GM12878 (cell line): ENCODE results near the gene ZNF641. TPM values are rescaled to one million over a fixed set of nuclear protein-coding genes. Genes with fewer than 3 reads are reported as not detected.

Experiments
- ATAC-seq: fragments of 200-7000 bp; cut with Tn5 transposase; 3 replicates; pipeline ENCODE4 v1.9.1; 2020; ENCODE audit warnings: mild to moderate bottlenecking, moderate library complexity
- BruUV-seq: library from RNA; stranded (reverse); fragments of 400-500 nt; replicated peaks from 2 replicates; lab custom pipeline; 2021; lab: Mats Ljungman, UMichigan
- CTCF ChIA-PET: fragments of 300-600 bp; sonication (Branson Sonifier 250); formaldehyde crosslinking; extraction: SDS; loops from one replicate; lab custom pipeline; 2021; ENCODE audit warnings: inconsistent platforms; lab: Yijun Ruan, JAX
- POLR2A ChIA-PET: fragments of 350-600 bp; formaldehyde crosslinking; extraction: SDS; loops from one replicate; lab custom pipeline; 2021; ENCODE audit warnings: inconsistent platforms; lab: Charles Lee
- RAD21 ChIA-PET: fragments of 300-600 bp; sonication (Branson Sonifier 250); formaldehyde crosslinking; loops from one replicate; lab custom pipeline; 2023; ENCODE audit warnings: antibody characterized with exemption; ENCODE audit not compliant: unreplicated experiment; lab: Charles Lee
- SMC1A ChIA-PET: fragments of 300-600 bp; sonication (Branson Sonifier 250); formaldehyde crosslinking; loops from one replicate; lab custom pipeline; 2023; ENCODE audit not compliant: unreplicated experiment, uncharacterized antibody; lab: Charles Lee
- DNase-seq: peaks from one replicate; pipeline ENCODE4 v3.0.0-alpha.2; 2011; ENCODE audit warnings: low read depth, low spot score
- FAIRE-seq: peaks from 3 replicates; lab custom pipeline; 2011; peaks lifted over from hg19 to GRCh38; lab: Jason Lieb, UNC
- H2AFZ ChIP-seq: 2 replicates; pipeline ENCODE4 v1.6.0; 2011; ENCODE audit warnings: low read depth, low read length, control low read depth; ENCODE audit not compliant: control insufficient read depth
- H3K27ac ChIP-seq: 2 replicates; pipeline ENCODE4 v1.5.1; 2011; ENCODE audit warnings: control low read depth; ENCODE audit not compliant: control insufficient read depth, insufficient read depth
- H3K27me3 ChIP-seq, 2 experiments: replicated peaks in 1 of 2; 2 replicates each; pipeline versions ENCODE4 v1.6.0 to v1.6.1; 2011; ENCODE audit warnings: low read length in 1 of 2; ENCODE audit not compliant: control insufficient read depth in 2 of 2, insufficient read depth in 2 of 2
- H3K36me3 ChIP-seq, 2 experiments: 2 replicates each; pipeline ENCODE4 v1.5.1; 2011; ENCODE audit warnings: low read length in 1 of 2; ENCODE audit not compliant: control insufficient read depth in 2 of 2, insufficient read depth in 2 of 2
- H3K4me1 ChIP-seq: 2 replicates; pipeline ENCODE4 v1.6.1; 2011; ENCODE audit warnings: mild to moderate bottlenecking, low read length, moderate library complexity, mixed read lengths; ENCODE audit not compliant: control insufficient read depth, insufficient read depth
- H3K4me2 ChIP-seq: 2 replicates; pipeline ENCODE4 v1.6.0; 2011; ENCODE audit warnings: control low read depth; ENCODE audit not compliant: control insufficient read depth, insufficient read depth
- H3K4me3 ChIP-seq: fragments of 200-600 bp; sonication (generic); 2 replicates; pipeline ENCODE4 v1.5.1; 2016
- H3K79me2 ChIP-seq: 2 replicates; pipeline ENCODE4 v1.6.0; 2011; ENCODE audit warnings: low read length; ENCODE audit not compliant: control insufficient read depth, insufficient read depth
- H3K9ac ChIP-seq: 2 replicates; pipeline ENCODE4 v1.8.0; 2011; ENCODE audit warnings: low read length, control low read depth, mixed read lengths; ENCODE audit not compliant: control insufficient read depth, insufficient read depth
- H3K9me3 ChIP-seq: replicated peaks from 3 replicates; pipeline ENCODE4 v1.5.1; 2011; ENCODE audit warnings: mild to moderate bottlenecking, low read length; ENCODE audit not compliant: control insufficient read depth, insufficient read depth
- H4K20me1 ChIP-seq: 2 replicates; pipeline ENCODE4 v1.6.0; 2011; ENCODE audit not compliant: control insufficient read depth, insufficient read depth
- CEBPZ ChIP-seq: fragments of 150-350 bp; IDR thresholded peaks from 2 replicates; pipeline ENCODE4 v1.6.1; 2016; ENCODE audit warnings: low read depth, low read length
- MTA2 ChIP-seq: fragments of 450-650 bp; IDR thresholded peaks from 2 replicates; pipeline ENCODE4 v1.6.1; 2016; ENCODE audit warnings: low read depth, mild to moderate bottlenecking, moderate library complexity
- MYC ChIP-seq: IDR thresholded peaks from 2 replicates; pipeline ENCODE4 v1.6.1; 2011; ENCODE audit warnings: mild to moderate bottlenecking, low read length, moderate library complexity, inconsistent platforms; ENCODE audit not compliant: insufficient read depth, insufficient replicate concordance, insufficient read length, severe bottlenecking
- STAT3 ChIP-seq: IDR thresholded peaks from 2 replicates; pipeline ENCODE4 v1.6.1; 2011; ENCODE audit warnings: low read depth, low read length, improper control_type of control experiment
- WGBS: methylation state at CpG from one replicate; pipeline ENCODE4 v1.1.6; 2016; ENCODE audit warnings: low lambda C conversion rate; ENCODE audit not compliant: insufficient replicate concordance, insufficient coverage; ENCODE audit errors: missing lambda C conversion rate; 5-methylcytosine and 5-hydroxymethylcytosine counted together
- in situ Hi-C: fragments of 300-500 bp; cut with MboI; formaldehyde crosslinking; loops from 9 replicates; pipeline ENCODE4 v1.14.3; 2018; ENCODE audit warnings: mixed read lengths
- intact Hi-C: fragments of 100-400 bp; cut with micrococcal nuclease; formaldehyde crosslinking; loops from one replicate; pipeline ENCODE4 v1.14.2; 2022; ENCODE audit not compliant: unreplicated experiment
- polyA plus RNA-seq, 11 experiments: library from polyadenylated mRNA; depleted of rRNA in 4 of 11; unstranded in 6 of 11; stranded (reverse) in 5 of 11; fragments of >200 nt; fragmentation: Nextera tagmentation in 4 of 11; fragmentation: Illumina TruSeq in 1 of 11; extraction: Ambion mirVana in 4 of 11; extraction: Trizol in 1 of 11; gene quantifications; 1 replicate in 1 of 11; 2 replicates in 10 of 11; pipeline versions ENCODE4 v1.2.1 to v1.2.3, GENCODE V29; 2011 to 2016; ENCODE audit warnings: inconsistent platforms in 2 of 11, missing spikeins in 2 of 11, low read depth in 1 of 11
- total RNA-seq, 4 experiments: library from RNA; depleted of rRNA in 3 of 4; stranded (reverse); fragments of >200 nt in 3 of 4; fragmentation: Illumina TruSeq in 1 of 4; extraction: Trizol in 1 of 4; gene quantifications; 2 replicates each; pipeline versions ENCODE4 v1.2.1 to v1.2.3, GENCODE V29; 2013 to 2021

The ZNF641 gene
- total and polyA plus RNA-seq, 10 of the 15 experiments (the other 5 are each of a cell fraction or from before 2014, with no cell fraction given), result 1.1 to 10.3 (median 6.3) TPM

- no peak for ATAC-seq
- Histone ChIP-seq H3K27me3 (no peaks in the 10 kb centered on the region), H3K4me1 (no peaks in the 10 kb centered on the region), H3K4me2 (no peak overlapping the region)
- POLR2A ChIA-PET, result no interaction called here
- WGBS, result 0% methylated on average over 2 of the region's 2 CpGs
- SMC1A ChIA-PET, result no interaction called here
- no peak for TF ChIP-seq CEBPZ
- no peak for TF ChIP-seq MTA2
- no peak for TF ChIP-seq MYC
- no peak for TF ChIP-seq STAT3
- TF ChIP-seq, all 136 proteins: peak for 0
- Histone ChIP-seq H3K27ac (no peak overlapping the region), H3K9me3 (no peaks in the 10 kb centered on the region), H3K36me3 (no peaks in the 10 kb centered on the region), H3K4me3 (no peak overlapping the region), H3K79me2 (no peaks in the 10 kb centered on the region), H3K9ac (no peak overlapping the region), H2AFZ (no peak overlapping the region), H4K20me1 (no peaks in the 10 kb centered on the region)
- no TSS peak for BruUV-seq
- DNase-seq (no peak), FAIRE-seq (no peak)
- intact Hi-C loops, result no loop called here
- in situ Hi-C loops, result no loop called here
- RAD21 ChIA-PET, result no interaction called here
- CTCF ChIA-PET, result interaction anchor here (1.4 to 1.5 kb wide), 2 partner anchors 12 to 326 kb away, joined by 3 to 4 read pairs; no protein-coding TSS in a partner anchor
These were observed 58.7 kb downstream of the ZNF641 start for GRCh38 chr12:48292040-48292439.
